T-helper 1 cell (primary cell): ENCODE results near the gene KLHL12.
A peak's percentile ranks its signal among the peaks of the same experiment; 100 is the strongest.

Experiments used
- DNase-seq, 5 donors: peaks; one replicate each; pipeline ENCODE4 v3.0.0-alpha.2; 2012 to 2020

Gene KLHL12

DNA sequence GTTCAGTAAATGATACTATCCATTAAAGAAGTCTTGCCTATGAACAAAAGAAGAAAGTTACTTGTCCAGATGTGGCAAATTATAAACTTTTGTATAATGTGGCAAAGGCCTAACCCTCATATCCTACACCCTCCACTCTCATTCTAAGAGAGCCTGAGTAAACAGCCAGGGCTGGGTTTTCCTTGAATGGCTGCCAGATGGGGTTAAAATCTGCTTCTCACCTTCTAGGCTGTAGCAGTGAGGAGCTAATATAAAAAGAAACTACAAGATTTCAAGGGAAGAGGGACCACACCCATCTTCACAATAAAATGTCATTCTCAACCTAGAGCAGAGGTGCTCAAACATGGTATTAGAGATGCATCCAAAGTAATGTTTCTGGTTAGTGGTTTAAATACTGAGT is 47.0 kb downstream of the KLHL12 start:
- DNase-seq, result no peak

DNA sequence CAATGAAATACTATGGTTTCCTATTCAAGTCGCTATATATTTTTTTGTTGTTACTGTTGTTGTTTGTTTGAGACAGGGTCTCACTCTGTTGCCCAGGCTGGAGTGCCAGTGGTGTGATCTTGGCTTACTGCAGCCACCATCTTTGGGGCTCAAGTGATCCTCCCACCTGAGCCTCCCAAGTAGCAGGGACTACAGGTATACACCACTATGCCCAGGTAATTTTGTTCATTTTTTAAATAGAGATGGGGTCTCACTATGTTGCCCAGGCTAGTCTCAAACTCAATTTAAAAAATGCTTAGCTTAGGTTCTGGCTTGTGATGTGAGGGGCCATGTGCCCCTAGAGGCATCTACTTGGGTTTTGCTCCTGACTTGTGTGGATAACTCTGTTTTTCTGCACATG is 47.9 kb downstream of the KLHL12 start:
- DNase-seq, result no peak

DNA sequence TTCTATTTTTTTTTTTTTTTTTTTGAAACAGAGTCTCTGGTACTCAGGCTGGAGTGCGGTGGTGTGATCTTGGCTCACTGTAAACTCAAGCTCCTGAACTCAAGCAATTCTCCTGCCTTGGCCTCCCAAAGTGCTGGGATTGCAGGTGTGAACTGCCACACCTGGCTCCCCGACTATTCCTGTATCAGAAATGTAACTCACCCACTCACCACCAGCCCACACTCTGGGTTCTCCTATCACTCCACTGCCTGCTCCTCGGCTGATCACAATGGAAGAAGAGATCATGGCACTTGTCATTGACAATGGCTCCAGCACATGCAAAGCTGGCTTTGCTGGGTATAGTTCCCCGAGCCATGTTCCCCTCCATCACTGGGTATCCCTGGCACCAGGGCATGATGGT is 54.0 kb downstream of the KLHL12 start:
- DNase-seq, result no peak

DNA sequence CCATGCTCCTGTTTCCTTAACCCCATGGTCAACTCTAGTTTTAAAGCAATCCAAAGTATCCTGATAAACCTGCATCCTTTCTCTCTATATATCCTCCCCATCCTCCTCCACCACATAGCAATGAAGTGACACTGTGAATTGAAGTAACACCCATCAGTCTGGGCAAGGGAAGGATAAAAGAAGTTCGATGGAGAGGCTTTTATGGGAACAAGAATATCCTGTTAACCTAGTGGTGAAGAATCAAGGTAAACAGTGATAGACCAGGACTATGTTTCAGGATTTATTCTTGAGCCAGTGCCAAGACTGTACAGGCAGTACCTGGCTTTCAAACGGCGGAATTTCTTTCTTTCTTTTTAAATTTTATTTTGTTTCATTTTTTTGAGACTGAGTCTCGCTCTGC is 55.7 kb downstream of the KLHL12 start:
- no peak for DNase-seq

DNA sequence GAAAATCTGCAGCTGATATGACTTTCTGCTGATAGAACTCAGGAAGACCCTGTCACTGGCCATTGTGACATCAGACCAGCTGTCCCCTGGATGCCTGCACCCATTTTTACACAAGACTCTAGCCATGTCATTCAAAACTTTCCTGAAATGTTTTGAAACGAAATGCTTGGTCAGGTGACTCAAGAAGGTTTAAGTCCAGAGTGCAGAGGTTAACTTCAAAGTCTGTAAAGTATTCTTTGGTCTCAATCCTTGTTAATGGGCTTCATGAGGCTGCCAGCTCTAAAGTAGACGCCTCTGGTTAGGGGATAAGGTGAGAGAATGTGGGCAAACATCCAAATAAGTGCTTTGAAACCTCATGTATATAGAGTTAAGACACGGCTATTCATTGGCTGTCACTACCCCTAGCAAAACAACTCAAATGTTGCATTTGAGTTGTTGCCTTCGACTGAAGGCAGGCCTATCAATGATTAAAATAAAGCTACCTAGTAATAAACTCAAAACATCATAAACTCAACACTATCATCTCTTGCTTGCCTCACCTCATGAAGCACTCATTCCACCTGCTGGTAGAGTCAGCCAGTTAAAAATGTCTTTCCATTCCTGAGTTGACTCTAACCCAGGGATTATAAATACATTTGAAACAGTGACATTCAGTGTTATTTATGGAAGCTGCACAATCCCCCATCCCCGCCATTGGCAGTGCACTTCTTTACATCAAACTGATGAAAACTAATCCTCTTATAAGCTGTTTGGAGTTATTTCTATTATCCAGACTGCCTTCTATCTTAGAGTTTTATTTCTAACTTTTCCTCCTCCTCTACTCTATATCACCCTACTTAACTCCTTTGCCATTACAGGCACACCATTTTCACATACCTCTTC is 64.1 kb downstream of the KLHL12 start:
- DNase-seq, result no peak

DNA sequence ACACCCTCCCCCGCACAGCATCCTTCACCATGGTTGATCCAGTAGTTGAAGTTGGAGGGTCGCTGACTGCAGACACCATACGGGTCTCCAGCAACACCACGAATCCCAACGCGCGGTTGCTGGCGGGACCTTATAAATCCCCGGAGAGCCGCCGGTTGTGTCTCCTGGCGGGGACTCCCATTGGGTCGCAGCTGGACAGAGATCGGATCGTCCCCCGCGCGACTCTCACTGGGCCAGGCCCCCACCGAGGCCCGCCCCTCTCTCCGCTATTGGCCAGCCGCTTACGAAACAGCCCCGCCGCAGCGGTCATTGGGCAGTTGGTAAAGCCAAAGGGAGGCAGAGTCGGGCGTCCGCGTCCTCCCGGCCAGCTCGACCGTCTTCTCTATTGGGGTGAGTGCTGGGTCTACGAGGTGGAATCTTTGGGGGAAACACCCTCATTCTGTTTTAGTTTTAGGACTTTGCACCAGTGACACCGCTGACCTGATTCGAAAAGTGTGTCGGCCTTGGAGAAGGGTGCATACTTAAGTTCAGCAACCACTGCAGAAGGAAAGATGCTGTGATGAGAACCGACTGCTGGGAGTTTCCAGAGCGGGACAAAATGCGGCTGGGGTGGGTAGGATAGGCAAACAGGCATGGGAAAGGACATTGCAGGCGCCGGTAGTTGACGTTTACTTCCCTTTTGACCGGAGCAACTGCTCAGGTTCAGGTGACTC is 65.5 kb downstream of the KLHL12 start:
- DNase-seq, result peak in 2 of 5 donors; percentile 3 to 44

DNA sequence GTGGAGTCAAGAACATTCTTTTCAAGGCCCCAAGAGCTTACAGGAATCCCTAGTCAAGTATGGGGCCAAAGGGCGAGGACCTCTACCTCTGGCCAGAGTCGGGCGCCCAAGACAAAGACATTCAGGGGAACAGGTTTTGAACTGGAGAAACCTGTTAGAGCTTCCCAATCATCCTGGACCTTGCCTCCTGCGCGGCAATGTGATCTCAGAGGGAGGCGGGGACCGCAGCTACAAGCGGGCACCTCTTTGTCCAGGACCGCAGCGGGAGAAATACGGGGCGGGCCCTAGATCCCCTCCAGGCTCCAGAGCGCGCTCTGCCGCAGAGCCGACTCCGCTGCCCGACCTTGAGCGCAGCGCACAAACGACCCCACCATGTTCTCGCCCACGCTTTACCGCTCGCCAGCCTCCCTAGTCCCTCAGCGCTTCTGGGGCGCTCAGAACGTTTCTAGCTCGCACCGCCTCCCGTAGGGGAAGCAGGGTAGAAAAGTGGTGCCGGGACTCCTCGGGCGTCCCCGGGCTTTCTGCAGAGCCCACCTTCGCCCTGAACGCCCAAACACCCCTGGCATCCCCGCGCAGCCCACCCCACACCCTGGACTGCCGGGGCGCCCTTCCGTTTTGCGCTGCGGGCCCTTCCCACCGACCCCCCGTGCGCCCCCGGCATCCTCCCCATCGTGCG is 66.2 kb downstream of the KLHL12 start:
- no peak for DNase-seq

DNA sequence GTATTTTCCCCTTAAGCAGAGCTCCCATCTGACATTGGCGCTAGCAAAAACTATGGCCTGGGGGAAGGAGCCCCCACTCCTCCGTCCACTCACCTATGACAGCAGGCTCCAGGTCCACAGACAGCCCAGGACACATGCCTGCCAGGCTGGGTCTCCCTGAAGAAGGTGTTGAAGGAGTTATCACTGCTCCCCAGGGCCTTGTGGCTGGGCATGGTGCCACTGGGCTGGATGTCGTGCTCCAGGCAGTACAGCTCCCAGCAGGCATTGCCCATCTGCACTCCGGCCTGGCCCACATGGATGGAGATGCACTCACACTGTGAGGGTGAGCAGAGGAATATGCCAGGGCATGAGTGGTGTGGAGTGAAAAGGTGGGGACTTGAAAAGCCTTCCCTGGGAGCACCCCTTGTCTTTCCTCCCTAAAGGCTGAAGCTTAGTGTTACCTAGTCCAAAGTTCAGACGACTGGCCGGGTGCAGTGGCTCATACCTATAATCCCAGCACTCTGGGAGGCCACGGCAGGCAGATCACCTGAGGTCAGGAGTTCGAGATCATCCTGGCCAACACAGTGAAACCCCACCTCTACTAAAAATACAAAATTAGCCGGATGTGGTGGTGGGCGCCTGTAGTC is 68.1 kb downstream of the KLHL12 start:
- DNase-seq, result no peak

DNA sequence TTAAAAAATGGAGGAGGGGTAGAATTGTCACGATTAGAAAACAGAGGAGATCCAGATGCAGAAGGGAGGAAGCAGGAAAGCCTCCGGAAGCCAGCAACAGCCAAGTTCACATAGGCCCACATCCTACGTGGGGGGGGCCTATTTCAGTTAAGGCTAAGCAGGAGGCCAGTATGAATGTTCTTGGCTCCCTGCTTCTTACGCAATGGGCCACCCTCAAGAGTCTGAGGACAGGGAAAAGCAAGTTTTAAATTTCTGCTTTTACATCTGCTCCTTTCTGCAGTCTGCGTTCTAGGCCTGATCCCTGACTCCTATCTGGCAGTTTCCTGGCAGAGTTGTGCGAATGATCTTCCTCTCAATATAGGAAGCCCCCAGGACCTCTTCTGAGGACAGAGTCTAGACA is 68.7 kb downstream of the KLHL12 start:
- DNase-seq, result no peak

DNA sequence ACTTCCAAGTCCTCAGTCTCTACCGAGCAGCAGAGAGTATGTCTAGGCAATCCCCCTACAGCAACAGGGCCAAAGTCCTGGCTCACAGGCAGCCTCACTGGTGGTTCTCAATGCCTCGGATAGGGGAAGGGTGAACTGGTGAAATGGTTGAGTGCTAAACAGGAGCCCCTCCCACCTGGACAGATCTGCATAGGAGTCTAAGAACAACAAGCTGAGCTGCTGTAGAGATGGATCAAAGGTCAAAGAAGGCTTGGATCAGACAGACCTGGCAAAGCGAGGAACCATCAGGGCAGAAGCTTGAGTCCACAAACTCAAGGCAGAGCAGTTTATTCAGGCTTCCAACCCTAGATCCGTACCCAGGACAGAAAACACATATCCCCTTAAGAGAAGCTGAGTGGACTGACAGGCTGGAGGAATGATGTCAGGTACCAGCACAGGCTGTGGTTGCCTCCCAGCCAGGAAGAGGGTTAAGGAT is 69.9 kb downstream of the KLHL12 start:
- no peak for DNase-seq

DNA sequence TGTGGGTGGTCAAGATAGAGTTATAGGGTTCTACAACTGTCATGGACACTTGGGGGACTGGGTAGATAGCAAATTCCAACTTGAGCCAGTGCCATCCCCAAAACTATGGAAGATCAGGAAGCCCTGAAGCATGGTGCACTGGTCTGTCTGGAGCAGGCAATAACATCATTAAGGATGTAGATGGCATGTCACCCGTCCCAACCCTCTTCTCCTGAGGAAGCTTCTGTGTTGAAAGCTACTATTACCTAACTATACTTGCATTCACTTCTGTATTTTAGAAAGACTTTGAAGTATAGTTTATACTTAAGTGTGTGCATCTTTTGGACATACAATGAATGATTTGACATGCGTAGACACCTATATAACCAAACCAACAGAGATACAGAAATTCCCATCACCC is 71.0 kb downstream of the KLHL12 start:
- DNase-seq, result no peak

DNA sequence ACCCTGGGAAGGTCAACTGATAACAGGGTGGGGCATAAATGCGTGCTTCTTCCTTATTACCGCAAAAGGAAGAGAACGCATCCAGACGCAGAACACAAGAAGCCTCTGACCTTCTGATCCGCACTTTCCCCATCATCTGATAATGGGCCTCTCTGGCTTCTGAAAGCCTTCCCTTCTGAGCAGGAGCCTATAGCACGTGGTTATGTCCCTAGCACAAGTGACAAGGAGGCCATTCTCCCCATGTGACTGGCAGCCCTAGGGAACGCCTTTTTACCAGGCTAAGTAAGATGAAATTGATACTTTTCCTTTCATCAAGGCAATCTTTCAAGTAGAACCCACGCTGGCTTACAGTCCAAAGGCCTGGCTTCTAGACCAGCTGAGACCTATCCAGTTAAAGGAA is 72.2 kb downstream of the KLHL12 start:
- no peak for DNase-seq

DNA sequence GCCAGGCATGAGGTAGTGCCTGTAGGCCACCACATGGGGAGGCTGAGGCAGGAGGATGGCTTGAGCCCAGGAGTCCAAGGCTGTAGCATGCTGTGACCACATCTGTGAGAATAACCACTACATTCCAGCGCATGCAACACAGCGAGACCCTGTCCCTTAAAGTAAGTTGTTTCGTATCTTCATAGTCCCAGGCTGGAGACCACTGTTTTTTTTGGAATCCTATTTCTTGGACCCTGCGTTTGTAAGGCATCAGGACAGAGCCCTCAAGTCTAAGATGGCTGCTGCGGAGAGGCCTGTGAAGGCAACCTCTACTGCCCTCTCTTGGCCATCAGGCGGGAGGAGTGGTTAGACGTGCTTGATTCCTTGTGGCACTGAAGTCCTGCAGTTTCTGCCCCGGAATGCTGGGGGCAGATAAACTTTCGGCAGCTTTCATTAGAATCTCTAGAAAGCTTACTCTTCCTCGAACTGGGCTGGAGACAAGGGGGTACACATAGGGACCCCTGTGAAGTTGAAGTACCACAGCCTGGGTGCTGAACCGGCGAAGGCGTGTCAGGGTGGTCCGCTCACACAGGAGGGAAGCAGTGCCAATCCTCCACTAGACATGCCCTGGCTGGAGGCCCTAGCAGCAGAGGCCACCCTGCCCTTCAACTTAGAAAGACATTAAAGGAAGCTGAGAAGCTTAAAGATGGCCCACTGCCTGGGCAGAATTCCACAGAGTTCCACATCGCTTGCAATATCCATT is 74.7 kb downstream of the KLHL12 start:
- DNase-seq, result peak in 1 of 5 donors; percentile 57

DNA sequence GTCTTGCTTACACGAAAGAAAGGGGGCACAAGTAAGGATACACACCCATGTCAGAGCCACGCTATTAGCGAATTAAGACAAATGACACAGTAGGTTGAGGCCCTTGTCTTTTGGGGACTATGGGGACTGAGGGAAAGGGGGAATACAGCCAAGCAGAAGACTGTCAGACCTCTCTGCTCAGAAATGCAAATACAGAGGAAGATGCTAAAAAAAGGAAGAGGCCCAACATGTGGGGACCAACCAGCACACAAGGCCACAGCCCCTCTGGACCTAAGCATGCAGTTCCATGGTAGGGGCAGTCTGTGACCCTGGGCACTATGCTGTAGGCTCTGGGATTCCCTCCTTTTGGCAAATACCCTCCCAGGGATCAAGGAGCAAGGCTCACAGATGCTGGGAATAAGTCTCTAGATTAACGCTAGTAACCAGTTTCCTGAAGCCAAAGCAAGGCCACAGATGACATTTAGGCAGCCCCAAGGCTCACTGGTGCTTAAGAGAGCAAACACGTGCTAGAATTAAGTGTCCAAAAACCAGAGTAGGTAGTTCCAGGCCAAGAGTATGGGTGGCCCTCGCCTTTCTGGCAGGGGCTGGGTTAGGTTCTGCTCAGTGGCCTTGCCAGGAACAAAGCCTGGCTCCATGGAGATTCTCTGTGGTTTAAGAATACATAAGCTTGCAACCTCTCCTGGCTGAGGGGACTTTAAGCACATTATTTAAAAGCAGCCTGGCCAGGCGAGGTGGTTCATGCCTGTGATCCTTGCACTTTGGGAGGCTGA is 76.3 kb downstream of the KLHL12 start:
- no peak for DNase-seq

DNA sequence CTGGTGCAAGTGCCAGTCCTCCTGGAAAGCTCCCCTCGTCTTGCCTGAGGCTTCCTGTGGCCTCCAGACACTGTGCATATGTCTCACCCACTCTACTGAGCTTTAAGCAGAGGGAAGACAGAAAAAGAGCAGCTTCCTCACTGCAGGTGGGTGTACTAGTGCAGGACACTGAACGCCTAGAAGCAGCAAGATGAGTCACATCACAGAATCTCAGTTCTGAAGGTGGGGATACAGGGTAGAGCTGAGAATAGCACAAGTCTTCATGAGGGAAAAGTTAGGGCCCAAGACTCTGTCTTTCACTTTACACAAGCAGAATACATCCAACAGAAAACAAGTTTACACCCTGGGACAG is 78.9 kb downstream of the KLHL12 start:
- peak in 1 of 5 donors; percentile 34 for DNase-seq

DNA sequence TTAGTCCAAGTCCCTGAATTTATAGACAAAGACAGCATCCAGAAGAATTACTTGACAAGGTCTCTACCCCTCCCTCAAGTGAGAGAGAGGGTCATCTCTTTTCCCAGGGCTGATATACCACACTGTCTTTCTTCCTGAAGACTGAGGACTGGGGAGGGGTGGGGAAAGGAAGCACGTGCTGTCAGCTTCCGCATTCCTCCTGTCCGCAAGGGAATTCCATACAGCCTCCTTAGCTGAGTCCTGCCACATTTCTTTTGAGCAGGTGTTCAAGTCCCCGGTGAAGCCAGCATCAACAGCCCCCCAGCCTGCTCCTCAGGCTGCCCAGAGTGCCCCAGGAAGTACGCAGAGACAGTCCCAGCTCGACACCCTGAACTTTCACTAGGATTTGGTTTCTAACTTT is 82.1 kb downstream of the KLHL12 start:
- no peak for DNase-seq

DNA sequence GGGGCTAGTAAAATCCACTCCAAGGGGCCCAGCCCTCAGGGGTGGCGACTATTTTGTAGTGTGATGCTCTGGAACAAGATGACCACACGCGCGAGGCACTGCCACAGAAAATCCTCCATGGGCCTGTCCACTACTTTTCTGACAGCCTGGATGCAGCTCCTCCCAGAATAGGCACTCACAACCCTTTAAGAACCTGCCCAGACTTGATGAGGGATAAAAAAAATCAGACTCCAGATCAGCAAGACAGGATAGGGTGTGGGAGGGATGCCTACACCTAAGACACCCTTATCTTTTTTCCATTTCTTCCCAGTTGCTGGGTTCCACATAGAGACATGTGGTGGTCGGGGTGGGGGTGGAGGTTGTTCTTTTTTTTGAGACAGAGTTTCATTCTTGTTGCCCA is 82.8 kb downstream of the KLHL12 start:
- DNase-seq, result no peak

DNA sequence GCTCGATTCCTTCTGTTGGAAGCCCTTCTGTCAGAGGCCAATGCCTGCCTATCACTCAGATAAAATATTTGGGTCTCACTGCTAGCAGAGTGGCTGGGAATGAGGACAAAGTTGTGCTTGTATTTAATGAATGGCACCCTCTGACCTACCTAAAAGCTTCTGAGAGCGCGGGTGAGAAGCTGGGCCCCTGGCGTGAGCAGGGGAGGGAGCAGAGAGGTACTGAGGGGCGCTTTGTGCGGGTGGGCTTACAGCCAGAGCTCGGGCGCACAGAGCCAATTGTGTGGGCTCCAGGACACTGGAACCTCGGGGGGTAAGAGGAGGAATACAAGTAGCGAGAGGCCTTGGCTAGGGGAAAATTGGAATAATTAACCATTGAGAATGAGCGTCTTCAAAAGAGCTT is 84.0 kb downstream of the KLHL12 start:
- DNase-seq, result no peak
